GM23248 (cell line): ENCODE results near the gene BCL11B. TPM values are rescaled to one million over a fixed set of nuclear protein-coding genes. Genes with fewer than 3 reads are reported as not detected.

Experiments
- DNase-seq: peaks from one replicate; pipeline ENCODE4 v3.0.0-alpha.2; 2015
- H2AFZ ChIP-seq: fragments of 200-600 bp; sonication (generic); 2 replicates; pipeline ENCODE4 v1.6.1; 2016; ENCODE audit warnings: antibody characterized with exemption
- H3F3A ChIP-seq: fragments of 200-600 bp; sonication (generic); 2 replicates; pipeline ENCODE4 v1.6.1; 2016; ENCODE audit warnings: mild to moderate bottlenecking, antibody characterized with exemption, mixed run types; ENCODE audit not compliant: insufficient read depth
- H3K27ac ChIP-seq: fragments of 200-600 bp; sonication (generic); 2 replicates; pipeline ENCODE4 v1.5.1; 2016; ENCODE audit warnings: mild to moderate bottlenecking
- H3K27me3 ChIP-seq: fragments of 200-600 bp; sonication (generic); replicated peaks from 2 replicates; pipeline ENCODE4 v1.6.1; 2016; ENCODE audit warnings: mild to moderate bottlenecking; ENCODE audit not compliant: insufficient read depth
- H3K36me3 ChIP-seq: fragments of 200-600 bp; sonication (generic); 2 replicates; pipeline ENCODE4 v1.6.1; 2016; ENCODE audit warnings: low read depth, mild to moderate bottlenecking
- H3K4me1 ChIP-seq: fragments of 200-600 bp; sonication (generic); 2 replicates; pipeline ENCODE4 v1.6.1; 2016; ENCODE audit warnings: mild to moderate bottlenecking; ENCODE audit not compliant: insufficient read depth
- H3K4me2 ChIP-seq: fragments of 200-600 bp; sonication (generic); one replicate; pipeline ENCODE4 v1.6.1; 2016; ENCODE audit warnings: mild to moderate bottlenecking; ENCODE audit not compliant: unreplicated experiment
- H3K4me3 ChIP-seq: fragments of 200-600 bp; sonication (generic); 2 replicates; pipeline ENCODE4 v1.5.1; 2016; ENCODE audit warnings: mild to moderate bottlenecking
- H3K79me2 ChIP-seq: fragments of 200-600 bp; sonication (generic); 2 replicates; pipeline ENCODE4 v1.6.1; 2016; ENCODE audit warnings: mild to moderate bottlenecking; ENCODE audit not compliant: insufficient read depth
- H3K9ac ChIP-seq: fragments of 200-600 bp; sonication (generic); 2 replicates; pipeline ENCODE4 v1.6.1; 2016; ENCODE audit warnings: mild to moderate bottlenecking
- H3K9me2 ChIP-seq: fragments of 200-600 bp; sonication (generic); 2 replicates; pipeline ENCODE4 v1.6.1; 2016; ENCODE audit warnings: mixed run types, mild to moderate bottlenecking, moderate library complexity; ENCODE audit not compliant: insufficient read depth
- H3K9me3 ChIP-seq: fragments of 200-600 bp; sonication (generic); one replicate; pipeline ENCODE4 v1.6.1; 2017; ENCODE audit warnings: low read depth
- H4K20me1 ChIP-seq: fragments of 200-600 bp; sonication (generic); 2 replicates; pipeline ENCODE4 v1.6.0; 2016; ENCODE audit not compliant: insufficient read depth
- EZH2 ChIP-seq: fragments of 200-600 bp; sonication (generic); IDR thresholded peaks from 2 replicates; pipeline ENCODE4 v1.6.1; 2018; ENCODE audit warnings: antibody characterized with exemption, mild to moderate bottlenecking; ENCODE audit not compliant: insufficient read depth, poor library complexity, severe bottlenecking
- EZH2phosphoT487 ChIP-seq: fragments of 200-600 bp; sonication (generic); IDR thresholded peaks from 2 replicates; pipeline ENCODE4 v1.6.1; 2018; ENCODE audit warnings: antibody characterized with exemption, moderate library complexity, mild to moderate bottlenecking, low read depth; ENCODE audit not compliant: insufficient read depth
- WGBS, 2 experiments: methylation state at CpG; one replicate each; pipeline ENCODE4 v1.1.6; 2015 to 2017; ENCODE audit warnings: low lambda C conversion rate in 2 of 2, low coverage in 1 of 2; ENCODE audit errors: missing lambda C conversion rate in 2 of 2; 5-methylcytosine and 5-hydroxymethylcytosine counted together
- in situ Hi-C: fragments of 300-500 bp; cut with MboI; formaldehyde crosslinking; loops from 2 replicates; pipeline ENCODE4 v1.15.0; 2020
- polyA plus RNA-seq: library from polyadenylated mRNA; unstranded; fragments of >200 nt; fragmentation: Nextera tagmentation; extraction: Ambion mirVana; gene quantifications from 2 replicates; pipeline ENCODE4 v1.2.1, GENCODE V29; 2016
- total RNA-seq: library from RNA; depleted of rRNA; stranded (reverse); fragments of >200 nt; shearing (Covaris generic); gene quantifications from 2 replicates; pipeline ENCODE4 v1.2.3, GENCODE V29; 2014

Gene BCL11B
- total and polyA plus RNA-seq, 2 experiments from 2014 or later: not detected

DNA sequence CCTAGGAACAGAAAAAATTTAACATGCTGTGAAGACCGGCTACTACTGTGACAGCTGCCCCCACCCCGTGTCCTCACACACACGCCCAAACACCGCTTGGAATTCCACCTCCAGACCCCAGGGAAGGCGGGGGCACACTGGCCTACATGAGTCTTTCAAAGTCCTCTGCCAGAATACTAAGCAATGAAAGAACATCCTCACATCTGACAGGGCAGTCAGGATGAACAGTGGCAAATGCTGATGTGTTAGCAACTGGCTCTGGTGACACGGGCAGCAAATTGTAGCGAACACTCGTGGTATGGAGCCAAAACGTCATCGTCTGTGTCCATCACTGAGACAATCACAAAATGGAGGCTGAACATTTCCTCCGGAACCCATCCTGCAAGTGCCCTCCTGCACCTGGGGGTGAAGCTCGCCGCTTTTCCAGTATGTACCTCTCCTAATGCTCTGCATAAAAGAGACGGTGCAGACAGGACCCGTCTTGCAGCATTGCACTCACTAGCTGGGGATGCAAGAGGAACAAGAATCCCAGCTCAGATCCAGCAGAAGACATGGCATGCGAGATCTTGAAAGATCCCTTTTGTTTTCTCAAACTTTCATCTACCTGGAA is 94.8 kb downstream of the BCL11B start:
- Histone ChIP-seq H3K4me3 (no peak overlapping the region), H2AFZ (no peak overlapping the region), H3K27me3 (no peaks in the 10 kb centered on the region), H3F3A (no peaks in the 10 kb centered on the region), H3K9me2 (no peaks in the 10 kb centered on the region), H4K20me1 (no peaks in the 10 kb centered on the region), H3K4me2 (no peak overlapping the region), H3K4me1 (no peaks in the 10 kb centered on the region), H3K9me3 (no peaks in the 10 kb centered on the region), H3K27ac (no peak overlapping the region), H3K9ac (no peak overlapping the region), H3K36me3 (no peaks in the 10 kb centered on the region), H3K79me2 (no peaks in the 10 kb centered on the region)
- no peak for DNase-seq
- no peak for TF ChIP-seq EZH2phosphoT487
- no peak for TF ChIP-seq EZH2
- WGBS, 2 experiments: 46 to 54% methylated on average over 16 of the region's 16 CpGs
- in situ Hi-C loops: no loop called here

DNA sequence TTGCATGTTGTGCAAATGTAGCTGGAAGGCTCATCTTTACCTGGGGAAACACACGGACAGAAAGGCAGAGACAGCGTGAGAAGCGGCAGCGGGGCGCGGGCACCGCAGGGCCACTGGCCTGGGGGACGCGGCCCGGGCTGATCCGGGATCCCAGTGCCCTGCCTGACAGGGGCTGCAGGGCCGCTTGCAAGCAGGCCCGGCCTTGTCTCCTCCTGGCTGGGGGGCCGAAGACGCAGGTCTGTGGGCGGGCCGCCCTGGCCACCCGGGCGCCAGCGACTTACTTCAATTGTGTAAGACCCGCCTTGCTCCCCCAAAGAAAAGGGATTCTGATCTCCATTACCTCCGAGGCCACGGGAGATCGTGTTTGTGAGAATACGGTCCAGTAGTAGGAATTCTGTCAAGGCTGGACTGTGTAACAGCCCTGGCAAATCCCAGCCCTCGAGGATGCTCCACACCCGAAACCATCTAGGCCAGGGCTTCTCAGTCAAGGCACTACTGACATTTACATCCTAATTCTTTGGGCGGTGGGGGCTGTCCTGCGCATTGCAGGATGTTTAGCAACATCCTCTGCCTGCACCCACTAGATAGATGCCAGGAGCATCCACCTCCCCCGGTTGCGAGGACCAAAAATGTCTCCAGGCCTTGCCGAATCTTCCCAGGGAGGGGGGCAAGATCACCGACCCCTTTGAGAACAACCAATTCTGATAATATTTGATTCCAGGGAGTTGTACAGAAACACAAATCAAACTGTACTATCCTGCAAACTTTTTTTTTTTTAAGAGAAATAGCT is 95.6 kb downstream of the BCL11B start:
- Histone ChIP-seq H3K9me3 (no peaks in the 10 kb centered on the region), H3K4me3 (no peak overlapping the region), H3K9ac (no peak overlapping the region), H4K20me1 (no peaks in the 10 kb centered on the region), H3K4me1 (no peaks in the 10 kb centered on the region), H3K79me2 (no peaks in the 10 kb centered on the region), H3K27ac (no peak overlapping the region), H3K36me3 (no peaks in the 10 kb centered on the region), H3K4me2 (no peak overlapping the region), H3K27me3 (no peaks in the 10 kb centered on the region), H3F3A (no peaks in the 10 kb centered on the region), H3K9me2 (no peaks in the 10 kb centered on the region), H2AFZ (no peak overlapping the region)
- in situ Hi-C loops: no loop called here
- WGBS, 2 experiments: 84 to 86% methylated on average over 28 of the region's 33 CpGs
- TF ChIP-seq EZH2 (no peak), EZH2phosphoT487 (no peak)
- DNase-seq: no peak

GRCh38 chr14:99175331-99176155 is 96.5 kb downstream of the BCL11B start:
- Histone ChIP-seq H3K4me1 (no peaks in the 10 kb centered on the region), H3K36me3 (no peaks in the 10 kb centered on the region), H2AFZ (no peak overlapping the region), H3F3A (no peaks in the 10 kb centered on the region), H3K4me3 (no peak overlapping the region), H3K27ac (no peak overlapping the region), H3K9me2 (no peaks in the 10 kb centered on the region), H3K27me3 (no peaks in the 10 kb centered on the region), H3K79me2 (no peaks in the 10 kb centered on the region), H3K9ac (no peak overlapping the region), H3K4me2 (no peak overlapping the region), H4K20me1 (no peaks in the 10 kb centered on the region), H3K9me3 (no peaks in the 10 kb centered on the region)
- 95 to 96% methylated on average over 88 to 95 of the region's 95 CpGs for WGBS, 2 experiments
- in situ Hi-C loops: no loop called here
- no peak for DNase-seq
- no peak for TF ChIP-seq EZH2

DNA sequence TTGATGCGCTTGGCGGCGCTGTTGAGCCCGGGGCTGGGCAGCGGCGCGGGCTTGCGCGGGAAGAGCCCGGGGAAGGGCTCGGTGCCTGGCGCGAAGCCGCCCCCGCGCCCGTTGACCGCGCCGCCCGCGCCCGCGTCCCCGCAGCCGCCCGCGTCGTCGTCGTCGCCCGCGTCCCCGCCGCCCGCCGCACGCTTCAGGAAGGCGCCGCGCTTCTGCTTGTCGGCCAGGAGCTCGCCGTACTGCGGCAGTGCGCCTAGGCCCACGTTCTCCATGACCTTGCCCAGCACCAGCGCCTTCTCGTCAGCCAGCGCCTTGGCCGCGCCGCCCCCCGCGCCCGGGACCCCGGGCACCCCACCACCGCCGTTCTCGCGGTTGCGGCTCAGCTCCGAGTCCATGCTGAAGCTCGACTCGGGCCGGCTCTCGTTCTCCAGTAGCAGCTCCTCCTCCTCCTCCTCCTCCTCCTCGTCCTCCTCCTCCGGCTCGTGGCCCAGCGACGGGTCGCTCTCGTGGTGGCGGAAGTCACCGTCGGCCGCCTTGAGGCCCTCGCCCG is 97.2 kb downstream of the BCL11B start:
- H2AFZ ChIP-seq: no peak overlapping the region
- no peaks in the 10 kb centered on the region for H3K27me3 ChIP-seq
- WGBS, 2 experiments: 97 to 98% methylated on average over 10 to 81 of the region's 81 CpGs
- H3K36me3 ChIP-seq: no peaks in the 10 kb centered on the region
- no peaks in the 10 kb centered on the region for H3K9me2 ChIP-seq
- H3K9ac ChIP-seq: no peak overlapping the region
- no peaks in the 10 kb centered on the region for H3K9me3 ChIP-seq
- in situ Hi-C loops: no loop called here
- H3K4me2 ChIP-seq: no peak overlapping the region
- no peak overlapping the region for H3K4me3 ChIP-seq
- H3F3A ChIP-seq: no peaks in the 10 kb centered on the region
- H3K27ac ChIP-seq: no peak overlapping the region
- no peak for DNase-seq
- H4K20me1 ChIP-seq: no peaks in the 10 kb centered on the region
- no peaks in the 10 kb centered on the region for H3K4me1 ChIP-seq
- no peaks in the 10 kb centered on the region for H3K79me2 ChIP-seq
- TF ChIP-seq EZH2: no peak
- no peak for TF ChIP-seq EZH2phosphoT487
